Frontal cortex (tissue), 4 donors: Measurements from ENCODE around the gene SLC26A8. TPM values are rescaled to one million over a fixed set of nuclear protein-coding genes. Genes with fewer than 3 reads are reported as not detected.
"Not testable (repeated sequence)": the region's sequence is repeated elsewhere in the genome, so short reads cannot be mapped to it uniquely, and the experiment has no call there.

Experiments
- DNase-seq, 2 donors: peaks; one replicate each; pipeline ENCODE4 v3.0.0; 2012; ENCODE audit warnings: low spot score in 2 of 2
- FAIRE-seq: peaks from 2 replicates; lab custom pipeline; 2012; peaks lifted over from hg19 to GRCh38; lab: Jason Lieb, UNC
- total RNA-seq: library from RNA; depleted of rRNA; stranded (reverse); fragments of >200 nt; gene quantifications from one replicate; pipeline ENCODE4 v1.2.3, GENCODE V29; 2014
- donor health status: control.
- donor health status: control.
- donor health status: control.

SLC26A8 gene
- total RNA-seq, 1 donor from 2014 or later = 5.7 TPM

DNA sequence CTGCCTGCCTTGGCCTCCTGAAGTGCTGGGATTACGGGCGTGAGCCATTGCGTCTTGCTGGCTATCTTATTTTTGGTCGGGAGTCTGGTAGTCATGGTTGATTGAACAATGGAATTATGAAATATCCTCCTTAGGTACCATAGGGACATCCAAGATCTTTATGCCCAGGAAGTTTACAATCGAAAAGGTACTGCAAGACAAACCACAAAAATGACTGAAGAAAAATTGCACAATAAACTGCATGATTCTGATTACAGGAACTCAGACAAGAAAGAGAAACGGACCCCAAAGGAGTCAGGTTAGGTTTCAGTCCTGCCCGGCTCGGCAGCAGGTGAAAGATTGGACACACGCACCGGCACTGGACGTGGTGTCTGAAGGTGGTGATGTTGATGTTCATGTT, 5.3 kb downstream of the SLC26A8 start:
- FAIRE-seq (no peak), DNase-seq (no peak)

GRCh38 chr6:36018339-36018738, 6.1 kb downstream of the SLC26A8 start:
- DNase-seq = no peak
- FAIRE-seq = no peak

DNA sequence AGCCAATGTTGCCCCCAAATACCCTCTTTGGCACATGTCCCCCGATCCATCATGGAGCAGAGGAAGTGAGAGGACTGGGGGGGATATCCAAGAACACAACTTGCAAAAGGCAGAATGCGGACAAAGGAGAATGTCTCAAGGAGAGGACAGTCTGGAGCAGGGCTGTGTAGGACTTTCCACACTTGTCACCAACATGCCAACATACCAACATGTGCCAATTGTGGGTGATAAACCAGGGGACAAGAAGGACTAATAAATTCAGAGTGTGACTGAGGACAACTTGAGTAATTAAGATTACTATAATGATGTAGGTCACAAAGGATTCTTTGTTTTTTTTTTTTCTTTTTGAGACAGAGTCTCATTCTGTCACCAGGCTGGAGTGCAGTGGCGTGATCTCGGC, 8.8 kb downstream of the SLC26A8 start:
- FAIRE-seq (no peak), DNase-seq (no peak)

DNA sequence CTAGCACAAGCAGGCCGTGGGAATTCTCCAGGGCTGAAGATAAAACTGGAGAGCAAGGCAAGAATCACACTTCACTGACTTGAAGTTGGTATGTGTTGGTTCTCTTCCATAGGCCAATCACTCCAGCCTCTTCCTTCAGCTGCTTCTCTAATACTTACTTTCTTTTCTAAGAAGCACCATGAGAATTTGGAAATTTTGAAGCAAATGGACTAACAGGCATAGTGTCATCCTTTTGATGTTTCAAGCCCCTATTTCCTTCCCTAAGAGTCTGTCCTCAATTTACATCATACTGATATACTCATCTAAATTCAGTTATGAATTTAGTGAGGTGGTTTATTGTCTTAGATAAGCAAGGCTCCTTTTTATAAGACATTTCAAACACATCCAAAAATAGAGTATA, 24.0 kb downstream of the SLC26A8 start:
- no peak for FAIRE-seq
- DNase-seq = no peak

DNA sequence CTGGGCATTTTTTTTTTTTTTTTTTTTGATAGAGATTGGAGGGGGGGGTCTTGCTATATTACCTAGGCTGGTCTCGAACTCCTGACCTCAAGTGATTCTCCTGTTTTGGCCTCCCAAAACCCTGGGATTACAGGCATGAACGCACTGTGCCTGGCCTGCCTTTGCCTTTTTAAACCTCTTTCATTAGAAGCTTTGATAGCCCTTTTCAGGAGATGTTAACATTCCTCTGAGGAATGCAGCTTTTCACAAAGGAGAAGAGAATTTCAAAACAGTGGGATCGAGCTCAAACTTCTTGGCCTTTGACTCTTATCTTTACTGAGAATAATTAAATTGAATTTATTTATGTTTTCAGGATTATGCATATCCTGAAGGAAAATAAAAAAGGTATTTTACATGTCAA, 31.3 kb downstream of the SLC26A8 start:
- DNase-seq (no peak), FAIRE-seq (no peak)

- not testable (repeated sequence) for DNase-seq, FAIRE-seq
Measured at GRCh38 chr6:35988047-35988446, 36.4 kb downstream of the SLC26A8 start.

DNA sequence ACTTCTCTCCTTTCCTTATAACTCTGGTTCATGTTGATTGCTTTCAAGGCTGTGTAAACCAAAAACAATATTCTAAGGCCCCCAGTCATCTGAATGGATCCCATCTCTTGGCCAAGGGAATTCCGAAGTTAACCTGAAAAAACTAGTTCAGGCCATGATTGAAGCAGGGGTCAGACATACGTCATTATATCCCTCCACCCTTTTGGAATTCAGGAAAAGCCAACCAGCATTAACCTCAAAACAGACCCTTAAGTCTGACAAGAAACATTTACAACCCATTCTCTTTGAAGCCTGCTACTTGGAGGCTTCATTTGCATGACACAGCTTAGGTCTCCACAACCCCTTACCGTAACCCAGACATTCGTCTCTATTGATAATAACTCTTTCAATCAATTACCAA, 39.7 kb downstream of the SLC26A8 start:
- FAIRE-seq (no peak), DNase-seq (no peak)

- FAIRE-seq = no peak
- DNase-seq = no peak
Measured at GRCh38 chr6:35980991-35981645, 43.3 kb downstream of the SLC26A8 start.

DNA sequence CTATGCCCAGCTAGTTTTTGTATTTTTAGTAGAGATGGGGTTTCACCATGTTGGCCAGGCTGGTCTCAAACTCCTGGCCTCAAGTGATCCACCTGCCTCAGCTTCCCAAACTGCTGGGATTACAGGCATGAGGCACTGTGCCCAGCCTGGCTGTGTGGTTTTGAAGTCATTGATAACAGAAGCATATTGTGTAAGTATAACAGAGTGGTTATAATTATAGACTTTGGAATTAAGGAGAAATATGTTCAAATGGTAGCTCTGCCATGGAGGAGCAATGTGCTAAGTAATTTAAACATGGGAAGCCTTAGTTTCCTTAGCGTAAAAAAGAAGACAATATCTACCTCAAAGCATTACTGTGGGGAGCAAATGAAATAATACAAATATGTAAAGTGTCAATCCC, 44.3 kb downstream of the SLC26A8 start:
- not testable (repeated sequence) for DNase-seq, FAIRE-seq

GRCh38 chr6:35977308-35977707, 47.1 kb downstream of the SLC26A8 start:
- FAIRE-seq (no peak), DNase-seq (no peak)

- FAIRE-seq = no peak
Measured at GRCh38 chr6:35973670-35974222, 50.7 kb downstream of the SLC26A8 start.

GRCh38 chr6:35972471-35973367, 51.7 kb downstream of the SLC26A8 start:
- no peak for DNase-seq
- FAIRE-seq = no peak

More at GRCh38 chr6:35973670-35974222, 50.7 kb downstream of the SLC26A8 start:
- no peak for DNase-seq

- DNase-seq = no peak
- no peak for FAIRE-seq
Measured at GRCh38 chr6:35970181-35970580, 54.3 kb downstream of the SLC26A8 start.

DNA sequence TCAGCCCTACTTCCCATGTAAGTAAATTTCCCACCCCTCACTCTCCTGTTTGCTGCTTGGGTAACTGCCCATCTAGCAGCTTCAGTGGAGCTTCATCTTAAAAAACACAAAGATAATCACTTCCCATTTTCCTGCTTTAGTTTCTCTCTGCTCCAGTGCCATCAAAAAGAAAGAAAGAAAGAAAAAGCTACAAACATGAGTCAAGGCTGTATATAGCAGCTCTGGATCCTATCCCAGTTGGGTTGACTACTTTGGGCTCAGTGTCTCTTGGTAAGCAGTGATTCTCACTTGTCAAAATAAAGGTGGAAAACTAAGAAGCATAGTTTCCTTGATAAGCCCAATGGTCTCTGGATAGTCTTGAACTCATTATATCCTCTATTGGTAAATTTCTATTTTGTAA, 54.8 kb downstream of the SLC26A8 start:
- DNase-seq = no peak
- FAIRE-seq = no peak

- no peak for FAIRE-seq
- DNase-seq = no peak
Measured at GRCh38 chr6:35968821-35969220, 55.6 kb downstream of the SLC26A8 start.

DNA sequence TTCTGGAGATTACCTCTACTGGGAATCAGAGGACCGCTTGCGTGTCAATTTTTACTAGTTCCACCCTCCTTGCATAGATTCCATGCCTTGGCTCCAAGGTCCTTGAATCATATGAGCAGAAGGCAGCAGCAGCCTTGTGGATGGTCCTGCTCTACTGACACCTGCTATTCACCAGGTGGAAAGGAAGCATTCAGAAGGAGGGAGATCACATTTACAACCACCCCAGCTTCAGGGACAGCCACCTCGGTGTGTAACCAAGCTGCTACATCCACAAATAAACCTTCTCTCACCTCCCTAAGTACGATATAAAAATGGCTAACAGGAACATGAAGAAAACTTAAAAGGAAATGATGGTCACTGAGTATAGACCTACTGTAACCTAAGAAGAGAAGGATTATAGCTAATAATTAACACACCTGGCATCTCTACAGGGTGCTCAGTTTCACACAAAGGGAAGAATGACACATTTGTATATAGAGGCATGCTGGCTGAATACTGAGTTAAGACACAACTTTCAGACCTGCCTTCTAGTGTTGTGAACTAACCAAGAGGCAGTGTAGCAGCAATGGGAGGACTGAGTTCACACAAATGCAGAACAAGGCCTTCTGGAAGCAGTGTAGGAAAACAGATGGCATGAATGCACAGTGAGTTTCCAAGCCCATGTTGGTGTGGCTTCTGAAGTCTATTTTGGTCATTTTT, 57.2 kb downstream of the SLC26A8 start:
- FAIRE-seq (no peak), DNase-seq (no peak)

DNA sequence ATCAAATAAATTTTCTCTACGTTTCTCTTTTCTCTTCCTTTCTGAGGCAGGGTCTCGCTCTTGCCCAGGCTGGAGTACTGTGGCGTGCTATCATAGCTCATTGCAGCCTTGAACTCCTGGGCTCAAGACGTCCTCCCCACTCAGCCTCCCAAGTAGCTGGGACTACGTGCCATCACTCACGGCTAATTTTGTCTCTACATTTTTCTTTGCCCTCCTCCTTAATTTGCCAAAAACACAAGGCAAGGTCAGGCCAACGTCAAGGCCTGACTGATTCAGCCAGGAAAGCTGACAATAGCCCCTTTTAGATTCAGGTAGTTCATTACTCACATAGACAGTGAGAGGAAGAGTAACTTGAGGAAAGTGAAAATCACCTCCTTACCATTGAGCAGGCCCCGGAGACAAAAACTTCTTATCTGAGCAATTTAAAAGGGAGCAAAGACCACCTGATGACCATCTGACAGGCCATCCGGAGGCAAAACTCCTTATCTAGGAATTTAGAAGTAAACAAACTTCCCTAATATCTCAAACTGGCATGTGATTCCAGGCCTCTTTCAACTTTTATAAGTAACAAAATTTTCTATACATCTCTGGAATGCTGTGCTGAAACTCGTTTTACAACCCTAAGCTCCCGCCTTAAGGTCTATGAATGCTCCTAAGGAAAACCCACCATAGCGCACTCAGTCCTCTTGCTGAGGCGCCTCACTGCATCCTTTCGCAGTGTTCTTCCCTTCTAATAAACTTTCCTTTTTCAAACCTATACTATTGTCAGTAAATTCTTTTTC, 61.5 kb downstream of the SLC26A8 start:
- DNase-seq = no peak
- no peak for FAIRE-seq

DNA sequence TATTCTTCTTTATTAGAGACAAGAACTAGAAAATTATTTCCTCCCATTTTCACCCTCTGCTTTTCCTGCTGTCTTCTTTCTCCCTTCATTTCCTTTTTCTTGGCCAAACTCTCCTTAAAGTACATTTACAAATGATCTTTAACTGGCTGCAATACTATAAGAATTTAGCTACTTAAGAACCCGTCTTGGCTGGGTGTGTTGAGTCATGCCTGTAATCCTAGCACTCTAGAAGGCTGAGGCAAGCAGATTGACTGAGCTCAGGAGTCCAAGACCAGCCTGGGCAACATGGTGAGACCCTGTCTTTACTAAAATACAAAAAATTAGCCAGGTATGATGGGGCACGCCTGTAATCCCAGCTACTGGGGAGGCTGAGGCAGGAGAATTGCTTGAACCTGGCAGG, 64.3 kb downstream of the SLC26A8 start:
- FAIRE-seq (no peak), DNase-seq (no peak)

DNA sequence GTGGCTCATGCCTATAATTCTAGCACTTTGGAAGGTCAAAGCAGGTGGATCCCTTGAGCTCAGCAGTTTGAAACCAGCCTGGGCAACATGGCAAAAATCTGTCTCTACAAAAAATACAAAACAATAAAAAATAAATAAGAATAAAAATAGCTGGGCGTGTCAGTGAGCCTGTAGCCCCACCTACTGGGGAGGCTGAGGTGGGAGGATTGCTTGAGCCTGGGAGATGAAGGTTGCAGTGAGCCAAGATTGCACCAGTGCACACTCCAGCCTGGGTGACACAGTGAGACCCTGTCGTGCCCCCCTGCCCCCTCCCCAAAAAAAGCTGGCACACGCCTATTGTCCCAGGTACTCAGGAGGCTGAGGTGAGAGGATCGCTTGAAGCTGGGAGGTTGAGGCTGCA, 68.5 kb downstream of the SLC26A8 start:
- DNase-seq = no peak
- FAIRE-seq = no peak

DNA sequence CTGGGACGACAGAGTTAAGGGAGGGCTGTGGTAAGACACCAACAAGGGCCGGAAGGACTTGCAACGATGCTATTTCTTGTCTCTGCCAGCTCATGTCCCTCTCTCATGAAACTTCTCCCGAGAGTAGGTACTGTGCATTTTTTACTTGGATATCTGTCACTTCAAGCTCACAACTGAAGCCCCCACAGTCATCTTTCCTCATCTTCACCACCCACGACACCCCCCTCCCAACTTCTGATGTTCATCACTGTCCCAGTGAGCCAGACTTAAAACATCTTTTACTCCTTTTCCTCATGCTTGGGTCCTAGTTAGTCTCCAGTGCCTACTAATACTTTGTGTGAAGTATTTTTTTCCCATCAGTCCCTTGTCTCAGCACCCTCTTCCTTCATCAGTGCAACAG, 68.9 kb downstream of the SLC26A8 start:
- no peak for FAIRE-seq

More for the DNA sequence above, 68.9 kb downstream of the SLC26A8 start:
- DNase-seq = no peak
